GM23338 (cell line): ENCODE data around the gene CORO1C.

Source experiments
- CREB1 ChIP-seq: fragments of 250-450 bp; sonication (Bioruptor Pico); IDR thresholded peaks from 2 replicates; pipeline ENCODE4 v1.5.0; 2020; ENCODE audit warnings: low read depth, mild to moderate bottlenecking, moderate library complexity
- EZH2 ChIP-seq: fragments of 200-600 bp; sonication (generic); IDR thresholded peaks from one replicate; pipeline ENCODE4 v1.8.0; 2017; ENCODE audit warnings: antibody characterized with exemption, mild to moderate bottlenecking, low read depth; ENCODE audit not compliant: unreplicated experiment
- NANOG ChIP-seq: IDR thresholded peaks from 2 replicates; pipeline ENCODE4 v1.6.1; 2016; ENCODE audit warnings: antibody characterized with exemption, borderline replicate concordance
- POLR2AphosphoS5 ChIP-seq: IDR thresholded peaks from 2 replicates; pipeline ENCODE4 v1.6.1; 2016; ENCODE audit warnings: antibody characterized with exemption, low read depth
- ZNF331 ChIP-seq: fragments of 250-450 bp; sonication (Bioruptor Pico); IDR thresholded peaks from 2 replicates; pipeline ENCODE4 v1.5.0; 2020; ENCODE audit warnings: low read depth, mild to moderate bottlenecking, moderate library complexity
- TF ChIP-seq, protein P1 (sequence below), 2 experiments: fragments of 200-600 bp in 1 of 2; sonication (generic) in 1 of 2; conservative IDR thresholded peaks; 2 replicates each; pipeline versions ENCODE4 v1.5.1 to v1.6.1; 2016 to 2017; ENCODE audit warnings: antibody characterized with exemption in 2 of 2, low read depth in 2 of 2, mild to moderate bottlenecking in 2 of 2, moderate library complexity in 1 of 2
- TF ChIP-seq, protein P2 (sequence below): IDR thresholded peaks from one replicate; pipeline ENCODE4 v1.6.1; 2018; ENCODE audit warnings: antibody characterized with exemption; ENCODE audit not compliant: unreplicated experiment
- TF ChIP-seq, protein P3 (sequence below): IDR thresholded peaks from 2 replicates; pipeline ENCODE4 v1.6.1; 2016; ENCODE audit warnings: antibody characterized with exemption

DNA sequence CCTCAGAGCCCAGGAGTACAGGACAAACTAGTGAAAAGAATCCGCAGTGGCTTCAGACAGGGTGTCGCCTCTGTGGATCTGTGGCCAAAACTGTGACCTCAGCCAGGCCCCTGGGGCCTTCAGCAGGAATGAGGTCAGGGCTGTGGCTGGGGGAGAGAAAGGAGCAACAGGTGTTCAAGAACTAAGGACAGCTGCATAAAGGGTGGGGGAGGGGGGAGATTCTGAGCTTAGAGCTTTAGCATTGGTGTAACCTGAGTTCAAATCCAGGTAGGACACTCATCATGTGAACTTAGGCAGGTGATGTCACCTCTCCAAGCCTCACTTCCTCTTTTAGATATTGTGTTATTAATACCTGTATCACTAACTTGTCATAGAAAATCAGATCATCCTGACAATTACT, 40.9 kb upstream of the CORO1C start:
- TF ChIP-seq, protein P1, sequence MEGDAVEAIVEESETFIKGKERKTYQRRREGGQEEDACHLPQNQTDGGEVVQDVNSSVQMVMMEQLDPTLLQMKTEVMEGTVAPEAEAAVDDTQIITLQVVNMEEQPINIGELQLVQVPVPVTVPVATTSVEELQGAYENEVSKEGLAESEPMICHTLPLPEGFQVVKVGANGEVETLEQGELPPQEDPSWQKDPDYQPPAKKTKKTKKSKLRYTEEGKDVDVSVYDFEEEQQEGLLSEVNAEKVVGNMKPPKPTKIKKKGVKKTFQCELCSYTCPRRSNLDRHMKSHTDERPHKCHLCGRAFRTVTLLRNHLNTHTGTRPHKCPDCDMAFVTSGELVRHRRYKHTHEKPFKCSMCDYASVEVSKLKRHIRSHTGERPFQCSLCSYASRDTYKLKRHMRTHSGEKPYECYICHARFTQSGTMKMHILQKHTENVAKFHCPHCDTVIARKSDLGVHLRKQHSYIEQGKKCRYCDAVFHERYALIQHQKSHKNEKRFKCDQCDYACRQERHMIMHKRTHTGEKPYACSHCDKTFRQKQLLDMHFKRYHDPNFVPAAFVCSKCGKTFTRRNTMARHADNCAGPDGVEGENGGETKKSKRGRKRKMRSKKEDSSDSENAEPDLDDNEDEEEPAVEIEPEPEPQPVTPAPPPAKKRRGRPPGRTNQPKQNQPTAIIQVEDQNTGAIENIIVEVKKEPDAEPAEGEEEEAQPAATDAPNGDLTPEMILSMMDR (conservative IDR thresholded peaks at IDR 0.05; ENCODE audit: low read depth in 2 of 2) = no peak
- TF ChIP-seq ZNF331 (no peak), EZH2 (no peak), POLR2AphosphoS5 (no peak), CREB1 (CRISPR knock-in tag) (no peak), NANOG (no peak)
- TF ChIP-seq, protein P2, sequence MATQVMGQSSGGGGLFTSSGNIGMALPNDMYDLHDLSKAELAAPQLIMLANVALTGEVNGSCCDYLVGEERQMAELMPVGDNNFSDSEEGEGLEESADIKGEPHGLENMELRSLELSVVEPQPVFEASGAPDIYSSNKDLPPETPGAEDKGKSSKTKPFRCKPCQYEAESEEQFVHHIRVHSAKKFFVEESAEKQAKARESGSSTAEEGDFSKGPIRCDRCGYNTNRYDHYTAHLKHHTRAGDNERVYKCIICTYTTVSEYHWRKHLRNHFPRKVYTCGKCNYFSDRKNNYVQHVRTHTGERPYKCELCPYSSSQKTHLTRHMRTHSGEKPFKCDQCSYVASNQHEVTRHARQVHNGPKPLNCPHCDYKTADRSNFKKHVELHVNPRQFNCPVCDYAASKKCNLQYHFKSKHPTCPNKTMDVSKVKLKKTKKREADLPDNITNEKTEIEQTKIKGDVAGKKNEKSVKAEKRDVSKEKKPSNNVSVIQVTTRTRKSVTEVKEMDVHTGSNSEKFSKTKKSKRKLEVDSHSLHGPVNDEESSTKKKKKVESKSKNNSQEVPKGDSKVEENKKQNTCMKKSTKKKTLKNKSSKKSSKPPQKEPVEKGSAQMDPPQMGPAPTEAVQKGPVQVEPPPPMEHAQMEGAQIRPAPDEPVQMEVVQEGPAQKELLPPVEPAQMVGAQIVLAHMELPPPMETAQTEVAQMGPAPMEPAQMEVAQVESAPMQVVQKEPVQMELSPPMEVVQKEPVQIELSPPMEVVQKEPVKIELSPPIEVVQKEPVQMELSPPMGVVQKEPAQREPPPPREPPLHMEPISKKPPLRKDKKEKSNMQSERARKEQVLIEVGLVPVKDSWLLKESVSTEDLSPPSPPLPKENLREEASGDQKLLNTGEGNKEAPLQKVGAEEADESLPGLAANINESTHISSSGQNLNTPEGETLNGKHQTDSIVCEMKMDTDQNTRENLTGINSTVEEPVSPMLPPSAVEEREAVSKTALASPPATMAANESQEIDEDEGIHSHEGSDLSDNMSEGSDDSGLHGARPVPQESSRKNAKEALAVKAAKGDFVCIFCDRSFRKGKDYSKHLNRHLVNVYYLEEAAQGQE = no peak
- TF ChIP-seq, protein P3, sequence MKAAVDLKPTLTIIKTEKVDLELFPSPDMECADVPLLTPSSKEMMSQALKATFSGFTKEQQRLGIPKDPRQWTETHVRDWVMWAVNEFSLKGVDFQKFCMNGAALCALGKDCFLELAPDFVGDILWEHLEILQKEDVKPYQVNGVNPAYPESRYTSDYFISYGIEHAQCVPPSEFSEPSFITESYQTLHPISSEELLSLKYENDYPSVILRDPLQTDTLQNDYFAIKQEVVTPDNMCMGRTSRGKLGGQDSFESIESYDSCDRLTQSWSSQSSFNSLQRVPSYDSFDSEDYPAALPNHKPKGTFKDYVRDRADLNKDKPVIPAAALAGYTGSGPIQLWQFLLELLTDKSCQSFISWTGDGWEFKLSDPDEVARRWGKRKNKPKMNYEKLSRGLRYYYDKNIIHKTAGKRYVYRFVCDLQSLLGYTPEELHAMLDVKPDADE = no peak
